Measurements from ENCODE around the gene TMA16. TPM values are rescaled to one million over a fixed set of nuclear protein-coding genes. Genes with fewer than 3 reads are reported as not detected.

The TMA16 gene
- total RNA-seq, 2 experiments from 2014 or later = 27.9 to 30.3 TPM

Other genes starting within 250 kb of the TMA16 start
- gene NPY1R, start 162.1 kb upstream of the TMA16 start, total RNA-seq = not detected
- gene NPY5R, start 150.8 kb upstream of the TMA16 start, total RNA-seq = not detected
- gene TKTL2, start 20.9 kb upstream of the TMA16 start, total RNA-seq = not detected